Epithelial cell of proximal tubule (primary cell): Measurements from ENCODE around the gene DNALI1. TPM values are rescaled to one million over a fixed set of nuclear protein-coding genes. Genes with fewer than 3 reads are reported as not detected.
"Not testable (repeated sequence)": the region's sequence is repeated elsewhere in the genome, so short reads cannot be mapped to it uniquely, and the experiment has no call there.

Source experiments
- DNase-seq: peaks from one replicate; pipeline ENCODE4 v3.0.0-alpha.2; 2011; ENCODE audit warnings: low read depth
- H3K4me3 ChIP-seq: 2 replicates; pipeline ENCODE4 v1.5.1; 2011; ENCODE audit warnings: low read depth, mild to moderate bottlenecking, low read length
- CTCF ChIP-seq: conservative IDR thresholded peaks from 2 replicates; pipeline ENCODE4 v1.5.1; 2012; ENCODE audit warnings: low read depth, mild to moderate bottlenecking, low read length
- total RNA-seq: library from RNA; depleted of rRNA; stranded (reverse); fragments of >200 nt; gene quantifications from 2 replicates; pipeline ENCODE4 v1.2.3, GENCODE V29; 2015

The DNALI1 gene
- 3.5 and 16.4 TPM in 2 replicates for total RNA-seq

DNA sequence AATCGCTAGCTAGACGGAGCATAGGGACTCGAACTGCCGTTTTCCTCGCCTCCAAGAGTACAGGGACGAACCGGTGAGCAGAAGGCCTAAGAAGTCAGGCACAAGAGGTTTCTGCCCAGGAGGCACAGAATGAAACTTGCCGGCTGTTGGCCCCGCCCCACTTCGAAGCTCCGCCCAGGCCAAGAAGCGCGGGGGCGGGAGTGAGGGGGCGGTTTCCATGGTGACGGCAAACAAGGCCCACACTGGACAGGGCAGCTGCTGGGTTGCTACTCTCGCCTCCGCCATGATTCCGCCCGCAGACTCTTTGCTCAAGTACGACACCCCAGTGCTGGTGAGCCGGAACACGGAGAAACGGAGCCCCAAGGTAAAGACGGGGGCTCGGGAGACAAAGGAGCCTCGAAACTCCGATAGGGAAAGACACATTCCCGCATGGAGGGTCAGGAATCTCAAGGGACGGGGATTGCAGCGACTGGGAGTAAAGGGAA lies at the start of gene DNALI1:
Gene DNALI1 (plus strand): TSS at position 229 of the 485 bp plus-strand sequence. CDS start 55 bp downstream, at position 284.
- peak within 1 kb of the TSS; percentile 80 for H3K4me3 ChIP-seq
- no peak for DNase-seq
- no peak for TF ChIP-seq CTCF

- TF ChIP-seq CTCF = peak; percentile 34
- DNase-seq = no peak
Observed at GRCh38 chr1:37509181-37509580, 47.6 kb upstream of the DNALI1 start.

GRCh38 chr1:37513795-37514349 lies 42.9 kb upstream of the DNALI1 start:
- peak overlapping the region; percentile 87 for H3K4me3 ChIP-seq
- no peak for TF ChIP-seq CTCF
- no peak for DNase-seq

More at GRCh38 chr1:37509181-37509580, 47.6 kb upstream of the DNALI1 start:
- H3K4me3 ChIP-seq = no peak overlapping the region

GRCh38 chr1:37514350-37515184 lies 42.2 kb upstream of the DNALI1 start, which contains the start of gene MEAF6:
MEAF6 (minus strand) TSS chr1:37514766; CDS start chr1:37514746, 20 bp downstream.
- no peak for DNase-seq
- peak; percentile 44 for TF ChIP-seq CTCF
- peak within 1 kb of the TSS; percentile 87 for H3K4me3 ChIP-seq

DNA sequence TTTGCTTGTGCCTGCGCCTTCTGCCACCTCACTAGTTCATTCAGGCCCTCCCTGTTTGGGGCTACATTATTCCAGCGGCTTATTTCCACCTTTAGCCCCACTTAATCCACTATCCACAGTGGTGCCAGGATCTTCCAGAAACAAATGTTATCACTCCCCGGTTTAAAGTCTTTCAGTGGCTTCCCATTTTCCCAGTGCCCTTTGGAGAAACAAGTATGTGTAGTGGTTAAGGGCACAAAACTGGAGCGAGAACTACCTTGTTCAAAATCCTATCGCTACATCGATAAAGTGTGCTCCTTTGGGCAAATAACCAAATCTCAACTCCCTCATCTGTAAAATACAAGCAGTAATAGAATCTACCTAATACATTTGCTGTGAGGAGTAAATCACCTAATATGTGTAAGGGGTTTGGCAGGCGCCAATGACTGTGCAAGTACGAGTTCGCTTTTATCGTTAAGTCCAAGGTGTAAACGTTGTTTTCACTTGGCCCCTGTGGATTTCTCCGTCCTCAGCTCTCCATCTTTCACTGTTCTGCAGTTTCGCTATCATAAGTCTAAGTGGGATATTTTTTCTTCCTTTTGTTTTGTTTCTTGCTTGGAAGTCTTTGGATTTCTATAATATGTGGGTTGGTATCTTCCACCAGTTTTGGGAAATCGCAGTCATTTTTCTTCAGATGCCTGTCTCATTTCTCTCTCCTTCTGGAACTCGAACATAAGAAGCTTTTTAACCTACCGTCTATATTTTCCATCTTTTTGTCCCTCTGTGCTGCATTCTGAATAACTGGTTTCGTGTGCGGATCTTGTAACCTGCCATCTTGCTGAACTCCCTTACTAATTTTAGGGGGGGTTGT lies 41.3 kb upstream of the DNALI1 start:
- no peak for TF ChIP-seq CTCF
- DNase-seq = no peak

GRCh38 chr1:37517569-37517968 lies 39.2 kb upstream of the DNALI1 start:
- TF ChIP-seq CTCF = no peak
- DNase-seq = no peak
- H3K4me3 ChIP-seq = no peak overlapping the region

More for the DNA sequence above, 41.3 kb upstream of the DNALI1 start:
- peak overlapping the region; percentile 87 for H3K4me3 ChIP-seq

DNA sequence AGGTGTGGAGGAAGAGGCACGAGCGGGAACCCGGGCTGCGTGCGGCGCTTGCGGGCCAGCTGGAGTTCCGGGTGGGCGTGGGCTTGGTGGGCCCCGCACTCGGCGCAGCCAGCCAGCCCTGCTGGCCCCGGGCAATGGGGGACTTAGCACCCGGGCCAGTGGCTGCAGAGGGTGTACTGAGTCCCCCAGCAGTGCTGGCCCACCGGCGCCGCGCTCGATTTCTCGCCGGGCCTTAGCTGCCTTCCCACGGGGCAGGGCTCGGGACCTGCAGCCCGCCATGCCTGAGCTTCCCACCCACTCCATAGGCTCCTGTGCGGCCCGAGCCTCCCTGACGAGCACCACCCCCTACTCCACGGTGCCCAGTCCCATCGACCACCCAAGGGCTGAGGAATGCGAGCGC lies 38.5 kb upstream of the DNALI1 start:
- H3K4me3 ChIP-seq, DNase-seq: not testable (repeated sequence)

- not testable (repeated sequence) for DNase-seq
- peak overlapping the region; percentile 49 for H3K4me3 ChIP-seq
Observed at GRCh38 chr1:37518929-37519328, 37.8 kb upstream of the DNALI1 start.
